Measurements from ENCODE around the gene GNL1.

DNA sequence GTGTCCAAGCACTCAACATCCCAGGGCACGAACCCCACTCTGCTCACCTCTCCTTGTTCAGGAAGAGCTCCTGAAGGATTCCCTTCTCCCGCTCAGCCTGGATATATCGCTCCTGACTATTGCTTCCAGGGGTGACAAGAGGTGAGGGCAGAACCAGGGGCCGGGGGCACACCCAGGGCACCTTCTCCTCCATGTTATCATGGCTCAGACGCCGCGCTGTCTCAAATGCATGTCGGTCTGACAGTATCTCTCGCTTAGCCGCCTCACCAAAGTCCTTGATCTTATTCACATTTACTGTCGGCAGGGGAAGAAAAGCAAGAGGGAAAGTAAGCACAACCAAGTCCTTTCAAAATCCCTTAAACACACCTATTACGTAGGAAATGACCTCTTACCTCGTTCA is 47.7 kb upstream of the GNL1 start:
- TF ChIP-seq, protein P1, sequence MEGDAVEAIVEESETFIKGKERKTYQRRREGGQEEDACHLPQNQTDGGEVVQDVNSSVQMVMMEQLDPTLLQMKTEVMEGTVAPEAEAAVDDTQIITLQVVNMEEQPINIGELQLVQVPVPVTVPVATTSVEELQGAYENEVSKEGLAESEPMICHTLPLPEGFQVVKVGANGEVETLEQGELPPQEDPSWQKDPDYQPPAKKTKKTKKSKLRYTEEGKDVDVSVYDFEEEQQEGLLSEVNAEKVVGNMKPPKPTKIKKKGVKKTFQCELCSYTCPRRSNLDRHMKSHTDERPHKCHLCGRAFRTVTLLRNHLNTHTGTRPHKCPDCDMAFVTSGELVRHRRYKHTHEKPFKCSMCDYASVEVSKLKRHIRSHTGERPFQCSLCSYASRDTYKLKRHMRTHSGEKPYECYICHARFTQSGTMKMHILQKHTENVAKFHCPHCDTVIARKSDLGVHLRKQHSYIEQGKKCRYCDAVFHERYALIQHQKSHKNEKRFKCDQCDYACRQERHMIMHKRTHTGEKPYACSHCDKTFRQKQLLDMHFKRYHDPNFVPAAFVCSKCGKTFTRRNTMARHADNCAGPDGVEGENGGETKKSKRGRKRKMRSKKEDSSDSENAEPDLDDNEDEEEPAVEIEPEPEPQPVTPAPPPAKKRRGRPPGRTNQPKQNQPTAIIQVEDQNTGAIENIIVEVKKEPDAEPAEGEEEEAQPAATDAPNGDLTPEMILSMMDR (conservative IDR thresholded peaks at IDR 0.05; ENCODE audit: low read depth in 2 of 2) = no peak
- no peak for TF ChIP-seq JUNB (IDR thresholded peaks at IDR 0.05; ENCODE audit: unreplicated experiment)
- TF ChIP-seq POLR2AphosphoS5 (IDR thresholded peaks at IDR 0.05; ENCODE audit: low read depth) = no peak
- no peak for TF ChIP-seq ZNF114 (CRISPR knock-in tag; IDR thresholded peaks at IDR 0.05)
- no peak for TF ChIP-seq CREB1 (CRISPR knock-in tag; IDR thresholded peaks at IDR 0.05; ENCODE audit: low read depth)
- TF ChIP-seq EZH2 (IDR thresholded peaks at IDR 0.05; ENCODE audit: low read depth, unreplicated experiment) = no peak
- TF ChIP-seq EZH2phosphoT487 (IDR thresholded peaks at IDR 0.05; ENCODE audit: unreplicated experiment) = no peak
